DMS 273 (cell line): ENCODE data around the gene PCDHB15.
"Not testable (repeated sequence)": the region's sequence is repeated elsewhere in the genome, so short reads cannot be mapped to it uniquely, and the experiment has no call there.

Experiments
- DNase-seq: peaks from one replicate; lab custom pipeline; 2025; ENCODE audit not compliant: unreplicated experiment; lab: John Stamatoyannopoulos, UW

Gene PCDHB15

DNA sequence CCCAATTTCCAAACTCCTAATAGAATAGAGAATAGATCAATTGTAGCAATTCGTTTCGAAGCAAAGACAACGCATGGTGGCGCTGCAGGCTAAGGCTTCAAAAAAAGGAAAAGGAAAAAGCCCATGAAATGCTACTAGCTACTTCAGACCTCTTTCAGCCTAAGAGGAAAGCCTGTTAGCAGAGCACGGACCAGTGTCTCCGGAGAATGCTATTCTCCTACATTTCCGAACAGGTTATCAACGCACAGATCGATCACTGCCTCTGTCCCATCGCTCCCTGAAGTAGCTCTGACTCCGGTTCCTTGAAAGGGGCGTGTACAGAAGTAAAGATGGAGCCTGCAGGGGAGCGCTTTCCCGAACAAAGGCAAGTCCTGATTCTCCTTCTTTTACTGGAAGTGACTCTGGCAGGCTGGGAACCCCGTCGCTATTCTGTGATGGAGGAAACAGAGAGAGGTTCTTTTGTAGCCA, at the start of gene PCDHB15:
PCDHB15 (plus strand) TSS at position 146 of the 468 bp plus-strand sequence; CDS start at position 330, 184 bp downstream.
- DNase-seq: peak; percentile 37

DNA sequence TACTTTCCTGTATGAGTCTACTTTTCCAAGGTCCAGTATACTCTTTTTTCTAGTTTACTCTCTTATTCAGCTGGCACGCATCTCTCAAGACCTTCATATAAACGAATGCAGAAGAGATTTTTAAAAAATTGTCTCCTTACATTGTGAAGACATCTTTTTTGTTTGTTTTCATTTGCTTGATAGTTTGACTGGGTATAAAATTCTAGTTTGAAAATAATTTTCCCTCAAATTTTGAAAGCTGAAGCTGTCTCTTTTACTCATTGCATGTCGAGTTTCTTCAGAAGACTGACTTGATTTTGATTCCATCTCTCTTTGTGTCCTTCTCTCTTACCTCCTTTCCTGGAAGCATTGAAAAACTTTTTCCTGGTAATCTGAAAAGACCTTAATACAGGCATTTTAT, 48.8 kb upstream of the PCDHB15 start:
- DNase-seq: no peak

DNA sequence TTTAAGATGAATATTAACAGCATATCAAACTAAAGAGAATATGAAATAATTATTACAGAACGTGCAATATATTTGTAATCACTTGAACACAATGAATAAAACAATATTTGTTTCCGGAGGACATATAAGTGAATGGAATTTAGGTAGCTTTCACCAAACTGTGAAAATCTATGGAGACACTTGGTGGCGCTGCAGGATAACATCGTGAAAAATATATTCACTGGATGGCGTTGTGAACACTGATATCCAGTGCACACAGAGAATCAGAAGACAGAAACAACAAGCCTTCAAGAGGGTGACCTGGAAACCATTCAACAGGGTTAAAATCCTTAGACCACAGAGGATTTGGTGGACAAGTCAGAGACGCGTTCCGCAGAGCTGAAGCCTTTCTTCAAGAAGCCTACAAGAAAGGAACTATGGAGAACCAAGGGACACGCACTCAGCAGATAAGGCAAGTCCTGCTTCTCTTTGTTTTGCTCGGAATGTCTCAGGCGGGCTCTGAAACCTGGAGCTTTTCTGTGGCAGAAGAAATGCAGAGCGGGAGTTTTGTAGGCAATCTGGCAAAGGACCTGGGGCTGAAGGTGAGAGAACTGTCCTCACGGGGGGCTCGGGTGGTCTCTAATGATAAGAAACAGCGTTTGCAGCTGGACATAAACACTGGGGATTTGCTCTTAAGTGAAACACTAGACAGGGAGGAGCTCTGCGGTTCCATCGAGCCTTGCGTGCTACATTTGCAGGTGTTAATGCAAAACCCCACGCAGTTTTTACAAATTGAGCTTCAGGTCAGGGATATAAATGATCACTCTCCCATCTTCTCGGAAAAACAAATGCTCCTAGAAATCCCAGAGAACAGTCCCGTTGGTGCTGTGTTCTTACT, 45.6 kb upstream of the PCDHB15 start, which contains the start of gene PCDHB11:
PCDHB11 (plus strand) TSS at position 269 of the 877 bp plus-strand sequence; CDS start at position 417, 148 bp downstream.
- DNase-seq: peak; percentile 60

DNA sequence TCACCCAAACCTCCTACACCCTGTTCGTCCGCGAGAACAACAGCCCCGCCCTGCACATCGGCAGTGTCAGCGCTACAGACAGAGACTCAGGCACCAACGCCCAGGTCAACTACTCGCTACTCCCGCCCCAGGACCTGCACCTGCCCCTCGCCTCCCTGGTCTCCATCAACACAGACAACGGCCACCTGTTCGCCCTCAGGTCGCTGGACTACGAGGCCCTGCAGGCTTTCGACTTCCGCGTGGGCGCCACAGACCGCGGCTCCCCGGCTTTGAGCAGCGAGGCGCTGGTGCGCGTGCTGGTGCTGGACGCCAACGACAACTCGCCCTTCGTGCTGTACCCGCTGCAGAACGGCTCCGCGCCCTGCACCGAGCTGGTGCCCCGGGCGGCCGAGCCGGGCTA, 44.1 kb upstream of the PCDHB15 start:
- DNase-seq: not testable (repeated sequence)

DNA sequence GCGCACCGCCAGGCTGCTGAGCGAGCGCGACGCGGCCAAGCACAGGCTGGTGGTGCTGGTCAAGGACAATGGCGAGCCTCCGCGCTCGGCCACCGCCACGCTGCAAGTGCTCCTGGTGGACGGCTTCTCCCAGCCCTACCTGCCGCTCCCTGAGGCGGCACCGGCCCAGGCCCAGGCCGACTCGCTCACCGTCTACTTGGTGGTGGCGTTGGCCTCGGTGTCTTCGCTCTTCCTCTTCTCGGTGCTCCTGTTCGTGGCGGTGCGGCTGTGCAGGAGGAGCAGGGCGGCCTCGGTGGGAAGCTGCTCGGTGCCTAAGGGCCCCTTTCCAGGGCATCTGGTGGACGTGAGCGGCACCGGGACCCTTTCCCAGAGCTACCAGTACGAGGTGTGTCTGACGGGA, 43.5 kb upstream of the PCDHB15 start:
- not testable (repeated sequence) for DNase-seq

DNA sequence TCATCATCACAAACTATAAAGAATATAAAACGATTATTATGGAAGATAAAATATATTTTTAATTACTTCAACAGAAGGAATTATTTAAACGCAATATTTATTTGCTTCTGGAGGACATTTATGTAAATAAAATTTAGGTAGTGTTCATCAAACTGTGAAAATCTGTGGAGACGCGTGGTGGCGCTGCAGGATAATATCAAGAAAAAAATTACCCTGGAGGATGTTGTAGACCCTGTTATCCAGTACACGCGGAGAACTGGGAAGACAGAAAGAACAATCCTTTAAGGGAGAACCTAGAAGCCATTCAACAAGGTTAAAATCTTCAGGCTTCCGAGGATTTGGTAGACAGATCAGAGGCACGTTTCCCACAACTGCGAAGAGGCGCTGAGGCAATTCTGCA, 36.7 kb upstream of the PCDHB15 start, which contains the start of gene PCDHB12:
PCDHB12 (plus strand) TSS at position 242 of the 400 bp plus-strand sequence. CDS start 189 bp downstream, outside the sequence.
- DNase-seq: no peak

DNA sequence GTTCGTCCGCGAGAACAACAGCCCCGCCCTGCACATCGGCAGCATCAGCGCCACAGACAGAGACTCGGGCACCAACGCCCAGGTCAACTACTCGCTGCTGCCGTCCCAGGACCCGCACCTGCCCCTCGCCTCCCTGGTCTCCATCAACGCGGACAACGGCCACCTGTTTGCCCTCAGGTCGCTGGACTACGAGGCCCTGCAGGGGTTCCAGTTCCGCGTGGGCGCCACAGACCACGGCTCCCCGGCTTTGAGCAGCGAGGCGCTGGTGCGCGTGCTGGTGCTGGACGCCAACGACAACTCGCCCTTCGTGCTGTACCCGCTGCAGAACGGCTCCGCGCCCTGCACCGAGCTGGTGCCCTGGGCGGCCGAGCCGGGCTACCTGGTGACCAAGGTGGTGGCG, 34.9 kb upstream of the PCDHB15 start:
- not testable (repeated sequence) for DNase-seq

DNA sequence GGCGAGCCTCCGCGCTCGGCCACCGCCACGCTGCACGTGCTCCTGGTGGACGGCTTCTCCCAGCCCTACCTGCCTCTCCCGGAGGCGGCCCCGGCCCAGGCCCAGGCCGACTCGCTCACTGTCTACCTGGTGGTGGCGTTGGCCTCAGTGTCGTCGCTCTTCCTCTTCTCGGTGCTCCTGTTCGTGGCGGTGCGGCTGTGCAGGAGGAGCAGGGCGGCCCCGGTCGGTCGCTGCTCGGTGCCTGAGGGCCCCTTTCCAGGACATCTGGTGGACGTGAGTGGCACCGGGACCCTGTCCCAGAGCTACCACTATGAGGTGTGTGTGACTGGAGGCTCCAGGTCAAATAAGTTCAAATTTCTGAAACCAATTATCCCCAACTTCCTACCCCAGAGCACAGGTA, 34.3 kb upstream of the PCDHB15 start:
- not testable (repeated sequence) for DNase-seq

DNA sequence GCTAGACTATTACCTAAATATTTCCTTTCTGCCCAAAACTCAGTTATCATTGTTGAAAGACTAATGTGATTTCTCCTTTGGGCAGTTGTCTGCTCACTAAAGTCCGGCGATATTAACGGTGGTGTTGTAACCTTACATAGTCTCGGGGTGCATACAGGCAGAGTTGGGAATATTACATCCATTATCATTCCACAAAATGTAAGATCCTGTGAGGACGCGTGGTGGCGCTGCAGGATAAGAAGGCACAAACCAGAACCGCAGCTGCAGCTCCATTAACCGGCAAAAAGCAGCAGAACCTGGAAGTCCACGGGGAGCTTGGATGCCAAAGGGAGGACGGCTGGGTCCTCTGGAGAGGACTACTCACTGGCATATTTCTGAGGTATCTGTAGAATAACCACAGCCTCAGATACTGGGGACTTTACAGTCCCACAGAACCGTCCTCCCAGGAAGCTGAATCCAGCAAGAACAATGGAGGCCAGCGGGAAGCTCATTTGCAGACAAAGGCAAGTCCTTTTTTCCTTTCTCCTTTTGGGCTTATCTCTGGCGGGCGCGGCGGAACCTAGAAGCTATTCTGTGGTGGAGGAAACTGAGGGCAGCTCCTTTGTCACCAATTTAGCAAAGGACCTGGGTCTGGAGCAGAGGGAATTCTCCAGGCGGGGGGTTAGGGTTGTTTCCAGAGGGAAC, 31.4 kb upstream of the PCDHB15 start, which contains the start of gene PCDHB13:
PCDHB13 (plus strand) TSS at position 264 of the 684 bp plus-strand sequence; CDS start at position 469, 205 bp downstream.
- peak; percentile 56 for DNase-seq

DNA sequence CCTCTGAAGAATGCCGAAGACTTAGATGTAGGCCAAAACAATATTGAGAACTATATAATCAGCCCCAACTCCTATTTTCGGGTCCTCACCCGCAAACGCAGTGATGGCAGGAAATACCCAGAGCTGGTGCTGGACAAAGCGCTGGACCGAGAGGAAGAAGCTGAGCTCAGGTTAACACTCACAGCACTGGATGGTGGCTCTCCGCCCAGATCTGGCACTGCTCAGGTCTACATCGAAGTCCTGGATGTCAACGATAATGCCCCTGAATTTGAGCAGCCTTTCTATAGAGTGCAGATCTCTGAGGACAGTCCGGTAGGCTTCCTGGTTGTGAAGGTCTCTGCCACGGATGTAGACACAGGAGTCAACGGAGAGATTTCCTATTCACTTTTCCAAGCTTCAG, 30.6 kb upstream of the PCDHB15 start:
- not testable (repeated sequence) for DNase-seq

DNA sequence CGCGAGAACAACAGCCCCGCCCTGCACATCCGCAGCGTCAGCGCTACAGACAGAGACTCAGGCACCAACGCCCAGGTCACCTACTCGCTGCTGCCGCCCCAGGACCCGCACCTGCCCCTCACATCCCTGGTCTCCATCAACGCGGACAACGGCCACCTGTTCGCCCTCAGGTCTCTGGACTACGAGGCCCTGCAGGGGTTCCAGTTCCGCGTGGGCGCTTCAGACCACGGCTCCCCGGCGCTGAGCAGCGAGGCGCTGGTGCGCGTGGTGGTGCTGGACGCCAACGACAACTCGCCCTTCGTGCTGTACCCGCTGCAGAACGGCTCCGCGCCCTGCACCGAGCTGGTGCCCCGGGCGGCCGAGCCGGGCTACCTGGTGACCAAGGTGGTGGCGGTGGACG, 29.7 kb upstream of the PCDHB15 start:
- not testable (repeated sequence) for DNase-seq

DNA sequence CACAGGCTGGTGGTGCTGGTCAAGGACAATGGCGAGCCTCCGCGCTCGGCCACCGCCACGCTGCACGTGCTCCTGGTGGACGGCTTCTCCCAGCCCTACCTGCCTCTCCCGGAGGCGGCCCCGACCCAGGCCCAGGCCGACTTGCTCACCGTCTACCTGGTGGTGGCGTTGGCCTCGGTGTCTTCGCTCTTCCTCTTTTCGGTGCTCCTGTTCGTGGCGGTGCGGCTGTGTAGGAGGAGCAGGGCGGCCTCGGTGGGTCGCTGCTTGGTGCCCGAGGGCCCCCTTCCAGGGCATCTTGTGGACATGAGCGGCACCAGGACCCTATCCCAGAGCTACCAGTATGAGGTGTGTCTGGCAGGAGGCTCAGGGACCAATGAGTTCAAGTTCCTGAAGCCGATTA, 29.2 kb upstream of the PCDHB15 start:
- DNase-seq: not testable (repeated sequence)

DNA sequence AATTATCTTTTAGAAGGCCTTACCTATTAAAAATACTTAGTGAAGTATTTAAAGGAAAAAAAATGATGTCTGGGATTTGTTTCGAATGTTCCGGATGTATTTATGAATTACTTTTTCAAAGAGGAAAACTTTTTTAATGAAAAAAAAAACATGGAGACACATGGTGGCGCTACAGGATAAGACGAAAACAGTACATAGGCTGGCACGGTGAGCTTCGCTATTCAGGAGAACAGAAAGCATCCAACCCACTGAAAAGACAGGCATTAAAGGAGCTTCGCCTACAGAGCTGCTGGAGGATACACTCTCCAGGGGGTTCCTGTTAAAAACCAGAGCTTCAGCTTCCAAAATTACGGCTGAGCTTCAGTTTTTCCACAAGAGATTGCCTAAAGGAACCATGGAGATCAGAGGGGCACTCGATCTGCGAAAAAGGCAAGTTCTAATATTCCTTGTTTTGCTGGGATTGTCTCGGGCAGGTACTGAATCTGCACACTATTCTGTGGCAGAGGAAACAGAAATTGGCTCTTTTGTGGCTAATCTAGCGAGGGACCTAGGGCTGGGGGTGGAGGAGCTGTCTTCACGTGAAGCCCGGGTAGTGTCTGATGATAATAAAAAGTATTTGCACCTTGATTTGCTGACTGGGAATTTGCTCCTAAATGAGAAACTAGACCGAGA, 21.9 kb upstream of the PCDHB15 start, which contains the start of gene PCDHB14:
PCDHB14 (plus strand) TSS at position 232 of the 672 bp plus-strand sequence; CDS start at position 395, 163 bp downstream.
- peak; percentile 86 for DNase-seq

DNA sequence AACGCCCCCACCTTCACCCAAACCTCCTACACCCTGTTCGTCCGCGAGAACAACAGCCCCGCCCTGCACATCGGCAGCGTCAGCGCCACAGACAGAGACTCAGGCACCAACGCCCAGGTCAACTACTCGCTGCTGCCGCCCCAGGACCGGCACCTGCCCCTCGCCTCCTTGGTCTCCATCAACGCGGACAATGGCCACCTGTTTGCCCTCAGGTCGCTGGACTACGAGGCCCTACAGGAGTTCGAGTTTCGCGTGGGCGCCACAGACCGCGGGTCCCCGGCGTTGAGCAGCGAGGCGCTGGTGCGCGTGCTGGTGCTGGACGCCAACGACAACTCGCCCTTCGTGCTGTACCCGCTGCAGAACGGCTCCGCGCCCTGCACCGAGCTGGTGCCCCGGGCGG, 20.4 kb upstream of the PCDHB15 start:
- not testable (repeated sequence) for DNase-seq

DNA sequence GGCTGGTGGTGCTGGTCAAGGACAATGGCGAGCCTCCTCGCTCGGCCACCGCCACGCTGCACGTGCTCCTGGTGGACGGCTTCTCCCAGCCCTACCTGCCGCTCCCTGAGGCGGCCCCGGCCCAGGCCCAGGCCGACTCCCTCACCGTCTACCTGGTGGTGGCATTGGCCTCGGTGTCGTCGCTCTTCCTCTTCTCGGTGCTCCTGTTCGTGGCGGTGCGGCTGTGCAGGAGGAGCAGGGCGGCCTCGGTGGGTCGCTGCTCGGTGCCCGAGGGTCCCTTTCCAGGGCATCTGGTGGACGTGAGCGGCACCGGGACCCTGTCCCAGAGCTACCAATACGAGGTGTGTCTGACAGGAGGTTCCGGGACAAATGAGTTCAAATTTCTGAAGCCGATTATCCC, 19.8 kb upstream of the PCDHB15 start:
- DNase-seq: not testable (repeated sequence)

DNA sequence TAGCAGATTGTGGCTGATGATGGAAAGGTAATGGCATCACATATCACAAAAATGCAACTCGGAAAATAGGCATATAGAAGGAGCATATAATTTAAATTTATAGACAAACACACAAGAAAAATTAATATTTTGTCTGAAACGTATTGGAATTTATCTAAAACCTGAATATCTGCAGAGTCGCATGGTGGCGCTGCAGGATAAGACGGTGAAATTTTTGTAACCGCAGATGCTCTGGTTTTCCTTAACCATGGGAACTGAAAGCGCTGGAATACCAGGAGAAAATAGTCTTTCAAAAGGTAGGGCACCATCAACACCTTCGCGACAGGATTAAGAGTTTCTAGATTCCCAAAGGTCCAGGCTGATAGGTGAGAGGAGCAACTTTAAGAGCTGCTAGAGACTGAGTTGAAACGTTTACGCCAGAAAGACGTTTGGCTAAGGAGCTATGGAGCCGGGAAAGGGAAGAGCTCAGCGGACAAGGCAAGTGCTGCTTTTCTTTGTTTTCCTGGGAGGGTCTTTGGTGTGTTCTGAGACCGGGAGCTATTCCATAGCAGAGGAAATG, 11.0 kb upstream of the PCDHB15 start:
- no peak for DNase-seq

DNA sequence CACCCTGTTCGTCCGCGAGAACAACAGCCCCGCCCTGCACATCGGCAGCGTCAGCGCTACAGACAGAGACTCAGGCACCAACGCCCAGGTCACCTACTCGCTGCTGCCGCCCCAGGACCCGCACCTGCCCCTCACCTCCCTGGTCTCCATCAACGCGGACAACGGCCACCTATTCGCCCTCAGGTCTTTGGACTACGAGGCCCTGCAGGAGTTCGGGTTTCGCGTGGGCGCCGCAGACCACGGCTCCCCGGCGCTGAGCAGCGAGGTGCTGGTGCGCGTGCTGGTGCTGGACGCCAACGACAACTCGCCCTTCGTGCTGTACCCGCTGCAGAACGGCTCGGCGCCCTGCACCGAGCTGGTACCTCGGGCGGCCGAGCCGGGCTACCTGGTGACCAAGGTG, 9.3 kb upstream of the PCDHB15 start:
- not testable (repeated sequence) for DNase-seq

DNA sequence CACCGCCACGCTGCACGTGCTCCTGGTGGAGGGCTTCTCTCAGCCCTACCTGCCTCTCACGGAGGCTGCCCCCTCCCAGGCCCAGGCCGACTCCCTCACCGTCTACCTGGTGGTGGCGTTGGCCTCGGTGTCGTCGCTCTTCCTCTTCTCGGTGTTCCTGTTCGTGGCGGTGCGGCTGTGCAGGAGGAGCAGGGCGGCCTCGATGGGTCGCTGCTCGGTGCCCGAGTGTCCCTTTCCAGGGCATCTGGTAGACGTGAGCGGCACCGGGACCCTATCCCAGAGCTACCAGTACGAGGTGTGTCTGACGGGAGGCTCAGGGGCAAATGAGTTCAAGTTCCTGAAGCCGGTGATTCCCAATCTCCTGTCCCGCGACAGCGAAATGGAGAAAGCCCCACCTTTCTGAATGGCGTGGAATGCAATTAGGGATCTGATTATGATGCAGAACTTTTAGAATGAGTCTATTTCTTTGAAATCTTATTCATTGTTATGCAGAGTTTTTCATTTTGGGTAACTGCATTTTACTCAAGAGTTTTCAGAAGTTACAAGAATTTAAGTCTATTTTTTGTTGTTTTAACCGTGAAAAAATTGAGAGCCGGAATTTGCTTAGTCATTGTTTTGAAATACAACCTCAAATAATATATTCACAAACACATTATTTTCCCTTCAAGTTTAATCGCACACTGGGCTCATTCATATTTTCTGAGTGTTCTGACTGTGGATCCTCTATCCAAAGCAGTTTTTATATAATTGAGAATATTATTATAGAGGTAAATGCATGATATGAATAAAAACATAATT, 8.5 kb upstream of the PCDHB15 start:
- no peak for DNase-seq

DNA sequence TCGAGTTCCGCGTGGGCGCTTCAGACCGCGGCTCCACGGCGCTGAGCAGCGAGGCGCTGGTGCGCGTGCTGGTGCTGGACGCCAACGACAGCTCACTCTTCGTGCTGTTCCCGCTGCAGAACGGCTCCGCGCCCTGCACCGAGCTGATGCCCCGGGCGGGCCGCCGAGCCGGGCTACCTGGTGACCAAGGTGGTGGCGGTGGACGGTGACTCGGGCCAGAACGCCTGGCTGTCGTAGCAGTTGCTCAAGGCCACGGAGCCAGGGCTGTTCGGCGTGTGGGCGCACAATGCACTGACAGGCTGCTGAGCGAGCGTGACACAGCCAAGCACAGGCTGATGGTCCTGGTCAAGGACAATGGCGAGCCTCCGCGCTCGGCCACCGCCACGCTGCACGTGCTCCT, 3.7 kb upstream of the PCDHB15 start:
- DNase-seq: no peak

DNA sequence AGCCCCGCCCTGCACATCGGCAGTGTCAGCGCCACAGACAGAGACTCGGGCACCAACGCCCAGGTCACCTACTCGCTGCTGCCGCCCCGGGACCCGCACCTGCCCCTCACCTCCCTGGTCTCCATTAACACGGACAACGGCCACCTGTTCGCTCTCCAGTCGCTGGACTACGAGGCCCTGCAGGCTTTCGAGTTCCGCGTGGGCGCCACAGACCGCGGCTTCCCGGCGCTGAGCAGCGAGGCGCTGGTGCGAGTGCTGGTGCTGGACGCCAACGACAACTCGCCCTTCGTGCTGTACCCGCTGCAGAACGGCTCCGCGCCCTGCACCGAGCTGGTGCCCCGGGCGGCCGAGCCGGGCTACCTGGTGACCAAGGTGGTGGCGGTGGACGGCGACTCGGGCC, 1.8 kb downstream of the PCDHB15 start:
- DNase-seq: not testable (repeated sequence)
